SIG-M5 (cell line): ENCODE results near the gene FRMPD4.

Experiments
- DNase-seq: peaks from one replicate; lab custom pipeline; 2025; lab: John Stamatoyannopoulos, UW

Gene FRMPD4

DNA sequence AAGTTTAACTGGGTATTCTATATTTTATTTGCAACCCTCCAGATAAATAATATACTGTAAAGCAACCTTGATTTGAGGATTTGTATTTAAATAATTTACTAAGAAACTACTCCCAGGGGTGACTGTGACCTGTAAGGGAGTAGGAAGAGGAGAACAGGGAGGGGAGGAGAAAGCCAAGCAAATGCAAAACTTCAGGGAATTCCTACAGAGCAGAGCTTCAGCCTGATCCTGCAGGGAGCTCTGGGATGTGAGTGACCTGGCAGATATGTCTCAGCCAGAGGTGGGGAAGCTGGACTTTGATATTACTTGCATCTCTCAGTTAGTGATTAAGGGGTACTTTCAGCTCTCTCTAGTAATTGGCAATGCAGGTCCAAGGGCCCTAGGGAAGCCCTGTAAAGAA, 302.0 kb downstream of the FRMPD4 start:
- DNase-seq, result no peak

DNA sequence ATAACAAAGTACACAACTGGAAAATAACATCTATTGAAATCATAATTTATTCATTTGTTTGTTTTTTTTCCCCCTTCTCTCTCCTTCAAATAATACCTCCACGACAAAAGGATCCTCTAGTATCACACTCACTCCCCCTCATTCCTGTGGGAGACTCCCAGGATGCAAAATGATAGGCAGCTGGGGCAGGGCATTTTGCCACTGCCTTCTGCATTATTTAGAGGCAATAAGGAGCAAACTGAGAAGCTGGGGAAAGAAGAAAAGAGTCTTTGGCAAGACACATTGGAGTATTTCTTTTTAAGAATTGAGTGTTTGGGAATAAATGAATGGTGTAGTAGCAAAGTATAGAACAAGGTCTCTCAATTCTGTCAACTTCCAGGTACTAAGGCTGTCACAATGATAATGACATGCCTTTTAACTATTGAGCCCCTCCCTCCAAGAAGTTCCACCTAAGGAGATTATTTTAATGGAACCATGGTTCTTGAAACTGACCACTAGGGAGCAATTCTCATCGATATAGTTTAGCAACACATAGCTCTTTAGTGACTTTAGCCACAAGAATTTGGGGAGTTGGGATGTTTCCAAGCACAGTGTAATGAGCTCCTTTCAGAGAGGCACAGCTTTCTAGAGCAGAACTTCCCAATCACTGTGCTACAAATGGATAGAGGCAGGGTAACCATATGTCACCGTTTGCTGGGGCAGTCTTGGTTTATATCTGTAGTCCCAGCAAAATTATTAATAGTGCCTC, 303.3 kb downstream of the FRMPD4 start:
- no peak for DNase-seq

DNA sequence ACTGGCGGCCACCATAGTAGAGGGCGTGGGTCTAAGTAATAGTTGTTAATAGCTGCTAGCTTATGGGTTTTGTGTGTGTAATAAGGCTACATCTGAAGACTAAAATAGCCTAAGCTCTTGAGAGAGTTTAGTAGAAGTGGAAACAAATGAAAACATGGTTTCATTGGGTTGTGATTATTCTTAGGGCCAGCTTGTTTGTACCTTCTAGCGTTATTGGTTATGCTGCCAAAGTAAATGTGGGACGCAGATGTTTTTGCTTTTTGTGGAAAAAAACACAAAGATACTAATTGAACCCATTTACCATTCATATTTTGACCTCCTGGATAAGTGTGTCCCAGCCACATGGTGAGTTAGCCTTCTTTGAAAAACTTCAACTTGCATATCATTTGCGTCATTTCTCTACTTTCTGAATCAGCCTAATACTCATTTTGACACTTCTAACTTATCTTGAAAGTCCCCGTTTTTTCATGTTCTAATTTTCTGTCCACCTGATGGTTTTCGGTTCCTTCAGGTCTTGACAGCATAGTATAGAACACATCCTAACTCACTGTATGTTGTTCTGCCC, 305.3 kb downstream of the FRMPD4 start:
- DNase-seq, result no peak

DNA sequence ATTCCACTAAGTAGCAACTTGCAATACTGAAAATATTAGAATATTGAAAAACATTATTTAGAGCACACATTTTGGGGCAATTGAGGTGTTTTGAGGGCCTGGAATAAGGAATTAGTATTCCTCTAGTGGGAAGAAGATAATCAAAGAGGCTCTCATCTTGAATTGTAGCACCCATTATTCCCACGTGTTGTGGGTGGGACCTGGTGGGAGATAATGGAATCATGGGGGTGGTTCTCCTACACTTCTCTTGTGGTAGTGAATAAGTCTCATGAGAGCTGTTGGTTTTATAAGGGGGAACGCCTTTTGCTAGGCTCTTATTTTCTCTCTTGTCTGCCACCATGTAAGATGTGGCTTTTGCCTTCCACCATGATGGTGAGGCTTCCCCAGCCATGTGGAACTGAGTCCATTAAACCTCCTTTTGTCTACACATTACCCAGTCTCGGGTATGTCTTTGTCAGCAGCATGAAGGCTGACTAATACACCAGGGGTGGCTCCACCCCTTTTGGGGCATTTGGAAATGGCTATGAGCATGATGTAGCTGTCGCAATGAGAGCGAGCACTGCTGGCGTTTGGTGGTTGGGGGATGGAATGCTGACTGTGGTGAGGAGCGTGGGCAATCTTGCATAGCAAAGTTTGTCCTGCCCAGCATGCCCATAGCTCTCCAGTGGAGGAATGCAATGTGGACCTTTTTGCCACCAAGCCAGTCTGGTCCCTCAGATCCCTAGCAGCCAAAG, 308.2 kb downstream of the FRMPD4 start:
- peak; percentile 11 for DNase-seq

DNA sequence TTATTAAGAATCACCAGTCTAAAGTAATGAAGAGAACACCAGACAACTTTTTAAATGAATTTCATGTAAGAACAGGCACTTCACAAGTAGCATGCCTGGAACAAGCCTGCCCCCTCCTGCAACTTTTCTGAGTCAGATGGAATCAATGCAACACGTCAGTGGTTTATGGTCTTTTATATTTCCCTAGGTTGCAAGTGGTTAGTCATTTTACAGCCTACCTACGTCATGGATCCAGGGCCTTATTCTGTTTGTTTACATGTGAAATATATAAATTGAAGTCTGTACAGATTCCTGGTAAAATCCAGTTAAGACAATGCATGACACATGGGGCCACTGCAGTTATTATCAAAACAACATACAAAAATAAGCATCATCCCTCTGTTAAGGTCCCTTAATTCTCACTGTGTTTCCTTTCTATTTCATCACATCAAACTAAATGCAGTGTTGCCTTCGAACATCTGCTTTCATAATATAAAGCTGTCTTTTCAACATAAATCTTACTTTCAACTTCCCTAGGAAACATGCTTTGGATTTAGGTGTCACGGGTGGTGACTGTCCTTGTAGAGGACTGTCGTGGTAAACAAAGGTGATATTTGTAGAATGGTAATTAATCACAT, 309.3 kb downstream of the FRMPD4 start:
- DNase-seq, result peak; percentile 1

DNA sequence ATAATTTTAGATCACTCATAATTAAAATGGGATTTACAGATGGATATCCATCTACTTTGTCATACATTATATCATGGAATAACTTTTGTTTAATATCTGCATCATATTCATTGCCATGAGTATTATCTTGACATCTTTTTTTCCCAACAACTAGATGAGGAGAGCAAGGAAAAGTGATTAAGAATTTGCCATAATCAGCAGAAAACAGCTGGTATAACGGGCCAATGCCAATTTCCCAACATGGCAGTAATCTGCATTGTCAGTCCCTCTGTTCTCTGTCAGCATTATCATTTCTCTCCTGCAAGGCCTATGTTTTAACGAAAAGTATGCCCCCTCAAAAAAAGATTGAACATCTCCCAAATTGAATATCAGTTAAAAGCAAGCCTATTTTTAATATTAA, 314.0 kb downstream of the FRMPD4 start:
- no peak for DNase-seq

DNA sequence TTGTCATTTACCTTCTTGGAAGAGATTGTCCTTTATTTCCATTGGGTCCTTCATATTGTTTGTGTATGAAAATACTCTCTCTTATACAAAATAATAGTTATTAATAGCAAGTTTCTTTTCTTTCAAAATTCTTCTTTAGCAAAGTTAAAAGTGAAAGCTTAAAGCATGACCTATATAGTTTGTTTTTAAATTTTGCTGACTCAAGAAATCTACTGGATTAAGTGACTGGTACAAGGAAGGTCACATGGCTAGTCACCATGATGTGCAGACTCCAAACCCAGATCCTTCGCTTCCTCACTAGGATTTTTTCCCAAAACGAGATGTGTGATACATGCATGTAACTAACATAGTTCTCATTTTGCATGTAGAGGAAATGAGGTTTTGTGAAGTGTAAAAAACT, 322.7 kb downstream of the FRMPD4 start:
- no peak for DNase-seq

DNA sequence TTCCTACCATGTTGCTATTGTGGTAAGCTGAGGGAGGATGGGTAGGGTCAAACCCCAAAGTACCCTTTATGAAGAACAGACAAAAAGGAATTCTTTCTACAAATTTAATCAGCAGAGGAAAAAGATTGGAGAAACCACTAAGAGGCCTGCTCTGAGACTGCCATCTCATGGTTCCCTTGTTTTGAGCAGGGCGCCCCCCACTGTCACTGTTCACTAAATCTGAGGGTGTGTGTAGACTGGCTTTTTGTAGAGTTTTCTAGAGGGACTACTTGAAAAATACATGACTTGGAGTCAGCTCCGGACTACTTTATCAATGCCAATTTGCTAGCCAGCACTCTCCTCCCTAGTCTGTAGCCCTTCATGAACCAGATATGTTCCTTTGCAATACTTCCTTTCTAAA, 324.8 kb downstream of the FRMPD4 start:
- DNase-seq, result no peak

DNA sequence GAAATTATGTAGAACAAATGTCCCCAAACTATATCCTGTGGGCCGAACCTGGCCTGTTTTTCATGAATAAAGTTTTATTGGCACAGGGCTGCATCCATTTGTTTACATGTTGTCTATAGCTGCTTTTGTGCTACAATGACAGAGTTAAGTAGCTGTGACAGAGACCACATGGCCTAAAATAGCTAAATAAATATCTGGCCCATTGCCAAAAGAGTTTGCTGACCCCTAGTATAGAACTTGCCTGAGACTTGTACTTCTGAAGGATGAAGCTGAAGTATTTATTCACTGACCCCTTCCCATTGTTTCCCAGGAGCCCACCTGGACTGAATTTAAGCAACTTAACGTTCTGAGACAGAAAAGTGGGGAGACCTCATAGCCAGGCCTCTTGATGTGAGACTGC, 325.6 kb downstream of the FRMPD4 start:
- DNase-seq, result no peak

DNA sequence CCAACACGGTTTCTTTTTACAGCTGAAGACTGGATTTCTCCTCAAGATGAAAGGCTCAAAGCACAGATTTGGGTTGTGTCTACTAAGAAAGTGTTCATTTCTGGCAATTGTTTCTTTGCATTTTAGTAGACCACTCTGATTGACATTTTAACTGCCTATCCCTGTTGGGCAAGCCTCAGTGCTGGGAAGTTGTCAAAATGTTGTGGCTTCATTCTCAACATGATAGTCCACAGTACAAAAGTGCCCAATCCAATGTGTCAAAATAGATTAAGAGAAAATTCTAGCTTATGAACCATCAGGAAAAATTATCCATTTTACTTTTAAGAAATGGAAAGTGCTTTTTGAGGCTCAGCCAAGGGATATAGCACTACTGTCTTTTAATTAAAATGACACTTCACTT, 329.0 kb downstream of the FRMPD4 start:
- DNase-seq, result no peak

DNA sequence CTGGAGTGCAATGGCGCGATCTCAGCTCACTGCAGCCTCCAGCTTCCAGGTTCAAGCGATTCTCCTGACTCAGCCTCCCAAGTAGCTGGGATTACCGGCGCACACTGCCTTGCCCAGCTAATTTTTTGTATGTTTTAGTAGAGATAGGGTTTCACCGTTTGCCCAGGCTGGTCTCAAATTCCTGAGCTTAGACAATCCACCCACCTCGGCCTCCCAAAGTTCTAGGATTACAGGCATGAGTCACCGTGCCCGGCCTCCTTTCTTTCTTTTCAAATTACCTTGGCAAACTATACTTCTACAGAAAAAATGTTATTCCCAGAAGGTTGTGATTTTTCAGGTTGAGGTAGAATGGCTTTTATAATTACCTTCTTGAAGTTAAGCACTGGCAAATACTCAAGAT, 331.0 kb downstream of the FRMPD4 start:
- DNase-seq, result no peak

DNA sequence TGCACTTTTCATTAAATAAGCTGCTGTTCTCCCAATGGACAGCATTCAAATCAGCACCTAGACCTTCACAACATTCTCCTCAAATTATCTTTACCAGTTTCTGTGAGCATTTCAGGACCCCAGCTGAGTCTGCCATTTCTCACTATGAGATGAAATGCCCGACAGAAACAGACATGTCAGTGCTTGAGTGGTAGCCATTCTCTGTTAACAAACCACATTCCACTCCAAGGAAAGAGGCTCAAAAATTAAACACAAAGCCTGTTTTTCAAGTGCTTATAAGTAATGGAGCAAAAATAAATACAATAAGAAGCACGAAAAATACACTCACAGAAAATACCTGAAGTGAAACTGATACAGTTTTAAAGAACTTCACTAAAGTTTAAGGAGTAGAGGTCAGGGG, 332.8 kb downstream of the FRMPD4 start:
- no peak for DNase-seq

DNA sequence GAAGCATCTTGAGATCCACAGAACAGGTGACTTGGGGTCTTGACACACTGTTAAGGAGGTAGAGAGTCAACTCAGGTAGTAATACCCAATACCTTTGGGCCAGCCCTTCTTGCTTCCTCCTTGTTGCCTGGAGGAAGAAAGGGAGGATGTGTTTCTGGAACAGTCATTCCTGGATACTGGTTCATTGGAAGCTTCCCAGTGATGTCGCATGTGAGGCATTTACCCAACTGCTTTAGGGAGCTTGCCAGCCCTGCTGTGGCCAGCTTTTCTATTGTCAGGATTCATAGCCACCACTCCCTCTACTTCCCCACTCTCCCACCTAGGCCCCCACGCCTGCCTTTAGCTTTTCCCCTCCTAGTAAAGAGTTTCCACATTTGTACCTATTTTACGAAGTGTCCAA, 342.7 kb downstream of the FRMPD4 start:
- DNase-seq, result no peak

DNA sequence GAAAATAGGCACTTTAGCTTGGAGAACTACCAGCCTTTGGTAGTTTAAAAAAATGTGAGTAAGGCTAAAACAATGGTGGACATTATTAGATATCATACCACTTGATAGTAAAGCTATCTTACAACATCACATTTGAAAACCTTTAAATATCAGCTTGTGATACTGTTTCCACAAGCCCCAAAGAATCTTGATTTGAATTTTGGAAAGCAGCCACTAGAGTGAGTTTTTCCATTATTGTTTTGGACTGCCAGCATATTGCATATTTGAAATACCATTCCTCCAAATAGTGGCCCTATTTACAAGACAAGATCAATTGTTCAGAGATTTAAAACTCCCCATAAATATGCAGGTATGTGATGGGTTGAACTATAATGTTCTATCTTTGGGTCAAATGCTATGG, 349.9 kb downstream of the FRMPD4 start:
- DNase-seq, result no peak

DNA sequence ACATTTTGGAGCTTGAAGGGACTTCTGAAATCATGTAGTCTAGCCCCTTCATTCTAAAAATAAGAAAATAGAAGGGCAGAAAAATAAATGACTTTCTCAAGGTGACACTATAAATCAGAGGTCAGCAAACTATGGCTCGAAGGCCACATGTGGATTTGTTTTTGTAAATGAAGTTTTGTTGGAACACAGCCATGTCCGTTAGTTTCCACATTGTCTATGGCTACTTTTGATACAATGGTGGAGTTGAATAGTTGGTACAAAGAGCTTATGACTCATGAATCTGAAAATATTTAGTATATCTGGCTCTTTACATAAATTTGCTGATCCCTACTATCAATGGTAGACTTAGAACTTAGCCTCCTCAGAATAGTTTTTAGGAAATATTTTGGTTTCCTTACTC, 350.5 kb downstream of the FRMPD4 start:
- no peak for DNase-seq

DNA sequence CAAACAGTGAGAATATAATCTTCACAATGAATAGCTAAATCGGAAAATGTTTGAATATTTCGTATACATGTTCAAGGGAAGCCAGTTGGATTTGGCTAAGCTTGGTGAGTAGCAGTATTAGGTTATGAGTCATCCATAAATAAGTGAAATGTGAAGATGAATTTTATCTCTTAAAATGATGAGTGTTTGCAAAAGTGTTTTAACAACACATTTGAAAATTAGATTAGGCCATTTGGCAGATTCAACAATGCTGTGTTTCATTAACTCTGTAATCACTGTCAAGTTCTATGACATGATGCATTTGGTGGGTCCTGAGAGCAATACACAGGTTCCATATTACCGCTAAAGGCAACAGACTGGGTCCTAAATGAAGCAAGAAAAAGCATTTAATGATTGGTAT, 351.1 kb downstream of the FRMPD4 start:
- no peak for DNase-seq

DNA sequence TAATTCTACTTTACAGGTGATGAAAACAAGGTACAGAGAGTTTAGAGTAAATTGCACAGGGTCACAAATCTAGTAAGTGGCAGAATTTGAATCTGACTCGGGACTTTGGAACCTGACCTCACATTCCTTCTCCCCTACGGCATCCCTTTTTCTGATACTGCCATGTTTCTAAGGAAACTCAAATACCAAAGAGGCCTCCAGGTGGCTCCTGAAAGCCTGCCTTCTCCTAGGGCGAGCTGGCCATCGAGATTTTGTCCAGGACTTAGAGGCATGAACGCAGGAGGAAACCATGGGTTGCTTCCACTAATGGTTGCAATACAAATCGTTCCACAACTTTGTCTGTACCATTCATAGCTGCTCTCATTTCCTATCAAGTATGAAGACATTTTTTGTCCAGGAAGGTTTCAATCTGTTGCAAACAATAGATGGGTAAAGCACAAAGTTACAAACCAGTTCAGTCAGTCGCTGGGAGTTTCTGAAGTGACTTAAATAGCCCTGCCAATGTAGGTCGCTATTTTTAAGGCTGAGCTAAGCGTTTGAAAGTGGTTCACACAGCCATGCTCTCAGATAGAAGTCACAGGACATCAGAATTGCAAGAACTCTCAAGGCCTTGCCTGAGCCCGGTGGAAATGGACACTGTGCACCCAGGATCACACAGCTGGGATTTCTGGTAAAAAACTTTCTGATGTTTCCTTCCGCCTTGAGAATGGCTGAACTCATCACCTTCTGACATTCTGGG, 356.3 kb downstream of the FRMPD4 start:
- DNase-seq, result no peak

DNA sequence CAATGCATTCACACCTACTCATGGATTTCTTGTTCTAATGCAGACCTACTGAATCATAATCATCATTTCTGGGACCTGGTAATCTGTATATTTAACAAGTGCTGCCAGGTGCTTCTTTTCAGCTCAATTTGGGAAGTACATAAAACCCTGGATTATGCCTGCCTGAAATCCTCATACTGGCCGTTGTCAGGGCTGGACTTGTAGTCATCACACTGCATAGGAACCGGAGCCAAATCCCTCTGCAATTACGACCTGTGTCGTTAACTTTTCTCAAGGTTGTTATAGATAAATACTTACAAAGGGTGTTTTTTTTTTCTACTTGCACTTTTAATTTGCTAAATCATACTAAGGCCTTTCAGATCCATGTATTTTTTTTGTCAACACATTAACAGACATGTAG, 358.1 kb downstream of the FRMPD4 start:
- no peak for DNase-seq

DNA sequence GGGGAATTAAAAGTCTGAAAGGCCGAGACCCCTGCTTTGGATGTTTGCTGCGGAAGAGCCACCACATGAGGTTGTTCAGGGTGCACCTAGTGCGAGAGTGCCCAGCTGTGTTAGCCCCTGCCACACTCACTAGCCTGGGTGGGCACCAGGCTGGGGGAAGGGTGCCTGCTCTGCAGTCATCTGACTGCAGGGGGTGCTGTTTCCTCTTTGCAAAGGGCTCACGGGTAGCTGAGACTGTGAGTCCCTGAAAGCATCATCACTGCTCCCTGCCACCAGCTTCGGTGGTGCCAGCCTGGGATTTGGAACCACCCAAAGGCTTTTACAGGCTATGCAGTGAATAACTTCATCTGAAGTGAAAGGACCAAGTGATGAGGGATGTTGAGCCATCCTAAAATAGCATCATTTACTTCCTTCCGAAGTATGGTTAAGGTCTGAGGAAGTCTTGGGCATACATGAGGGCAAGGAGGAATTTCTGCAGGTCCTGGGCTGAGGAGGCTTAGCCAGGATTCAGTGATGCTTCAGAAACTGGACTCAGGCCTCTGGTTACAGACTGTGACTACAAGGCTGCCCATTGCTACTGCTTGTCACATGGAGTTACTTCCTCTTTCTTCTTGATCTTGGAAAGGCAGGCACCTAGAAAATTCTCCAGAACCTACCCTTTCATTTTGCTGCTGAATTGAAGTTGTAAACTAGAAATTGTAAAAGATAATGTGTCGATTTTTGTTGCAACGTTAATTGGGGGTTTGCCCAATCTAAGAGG, 359.7 kb downstream of the FRMPD4 start:
- DNase-seq, result no peak

DNA sequence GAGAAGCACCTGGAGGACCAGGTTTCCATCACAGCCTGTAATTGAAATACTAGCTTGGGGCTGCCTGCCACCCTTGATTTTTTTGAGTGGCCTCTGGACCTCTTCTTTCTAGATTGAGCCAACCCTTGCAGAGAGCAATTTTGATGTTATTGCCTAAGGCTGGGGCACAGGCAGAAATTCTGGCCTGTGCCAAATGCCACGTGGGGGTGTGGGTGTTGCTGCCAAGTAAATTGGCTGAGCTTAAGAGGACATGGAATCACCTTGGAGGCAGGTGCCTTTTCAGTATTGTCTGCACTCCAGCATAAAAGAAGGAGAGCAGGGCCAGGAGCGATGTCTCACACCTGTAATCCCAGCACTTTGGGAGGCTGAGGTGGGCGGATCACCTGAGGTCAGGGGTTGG, 366.9 kb downstream of the FRMPD4 start:
- no peak for DNase-seq

DNA sequence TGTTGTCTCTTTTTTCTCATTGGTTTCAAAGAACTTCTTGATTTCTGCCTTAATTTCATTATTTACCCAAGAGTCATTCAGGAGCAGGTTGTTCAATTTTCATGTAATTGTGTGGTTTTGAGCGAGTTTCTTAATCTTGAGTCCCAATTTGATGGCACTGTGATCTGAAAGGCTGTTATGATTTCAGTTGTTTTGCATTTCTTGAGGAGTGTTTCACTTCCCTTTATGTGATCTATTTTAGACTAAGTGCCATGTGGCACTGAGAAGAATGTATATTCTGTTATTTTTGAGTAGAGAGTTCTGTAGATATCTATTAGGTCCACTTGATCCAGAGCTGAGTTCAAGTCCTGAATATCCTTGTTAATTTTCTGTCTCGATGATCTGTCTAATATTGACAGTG, 377.1 kb downstream of the FRMPD4 start:
- DNase-seq, result peak; percentile 40

DNA sequence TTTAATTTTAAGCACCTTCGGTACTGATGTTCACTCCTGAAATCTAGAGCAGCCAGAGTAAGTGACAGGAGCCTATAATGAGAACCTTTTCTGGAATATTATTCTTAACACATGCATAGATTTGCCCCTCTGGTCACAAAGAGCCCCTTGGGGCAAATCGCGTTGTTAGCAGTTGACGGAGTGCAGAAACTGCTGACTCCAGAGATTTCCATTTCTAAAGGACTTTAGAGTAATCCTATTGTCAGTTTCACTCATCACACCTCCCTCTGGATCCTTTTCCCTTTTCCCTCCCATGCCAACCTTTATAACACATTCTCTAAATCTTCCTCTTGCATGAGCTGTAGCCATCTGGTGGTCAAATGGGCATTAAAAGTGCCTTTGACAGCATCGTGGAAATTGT, 388.0 kb downstream of the FRMPD4 start:
- DNase-seq, result no peak
